Endothelial cell (in vitro differentiated cells): ENCODE measurements around the gene CCDC88B. TPM values are rescaled to one million over a fixed set of nuclear protein-coding genes. Genes with fewer than 3 reads are reported as not detected.

Experiments
- DNase-seq: peaks from one replicate; pipeline ENCODE4 v3.0.0; 2021; ENCODE audit warnings: low spot score
- H3K27ac Mint-ChIP-seq: one replicate; pipeline ENCODE4 v1.8.0; 2021; ENCODE audit warnings: mixed read lengths, inconsistent platforms; ENCODE audit not compliant: unreplicated experiment
- H3K27me3 Mint-ChIP-seq: one replicate; pipeline ENCODE4 v1.8.0; 2021; ENCODE audit warnings: mild to moderate bottlenecking, moderate library complexity, mixed read lengths, inconsistent platforms; ENCODE audit not compliant: unreplicated experiment
- H3K36me3 Mint-ChIP-seq: one replicate; pipeline ENCODE4 v1.8.0; 2021; ENCODE audit warnings: mild to moderate bottlenecking, low read depth, mixed read lengths, inconsistent platforms; ENCODE audit not compliant: unreplicated experiment
- H3K4me1 Mint-ChIP-seq: one replicate; pipeline ENCODE4 v1.8.0; 2021; ENCODE audit warnings: mild to moderate bottlenecking, mixed read lengths, inconsistent platforms; ENCODE audit not compliant: unreplicated experiment
- H3K4me3 Mint-ChIP-seq: one replicate; pipeline ENCODE4 v1.8.0; 2021; ENCODE audit warnings: mild to moderate bottlenecking, mixed read lengths, inconsistent platforms; ENCODE audit not compliant: unreplicated experiment
- H3K9me3 Mint-ChIP-seq: one replicate; pipeline ENCODE4 v1.8.0; 2021; ENCODE audit warnings: mixed read lengths, inconsistent platforms; ENCODE audit not compliant: unreplicated experiment
- total RNA-seq: library from RNA; stranded (reverse); fragmentation: NEBNext Ultra II Directional; extraction: Animal tissue kit (Norgen Biotek cat#: 25700); gene quantifications from one replicate; pipeline ENCODE4 v1.2.1, GENCODE V29; 2021; ENCODE audit not compliant: unreplicated experiment
- TF ChIP-seq, protein P1 (sequence below): fragments of 200-600 bp; sonication (generic); IDR thresholded peaks from one replicate; pipeline ENCODE4 v1.5.0; 2021; ENCODE audit warnings: antibody characterized with exemption; ENCODE audit not compliant: unreplicated experiment

Gene CCDC88B
- total RNA-seq, 1 donor from 2014 or later = 8.3 TPM

DNA sequence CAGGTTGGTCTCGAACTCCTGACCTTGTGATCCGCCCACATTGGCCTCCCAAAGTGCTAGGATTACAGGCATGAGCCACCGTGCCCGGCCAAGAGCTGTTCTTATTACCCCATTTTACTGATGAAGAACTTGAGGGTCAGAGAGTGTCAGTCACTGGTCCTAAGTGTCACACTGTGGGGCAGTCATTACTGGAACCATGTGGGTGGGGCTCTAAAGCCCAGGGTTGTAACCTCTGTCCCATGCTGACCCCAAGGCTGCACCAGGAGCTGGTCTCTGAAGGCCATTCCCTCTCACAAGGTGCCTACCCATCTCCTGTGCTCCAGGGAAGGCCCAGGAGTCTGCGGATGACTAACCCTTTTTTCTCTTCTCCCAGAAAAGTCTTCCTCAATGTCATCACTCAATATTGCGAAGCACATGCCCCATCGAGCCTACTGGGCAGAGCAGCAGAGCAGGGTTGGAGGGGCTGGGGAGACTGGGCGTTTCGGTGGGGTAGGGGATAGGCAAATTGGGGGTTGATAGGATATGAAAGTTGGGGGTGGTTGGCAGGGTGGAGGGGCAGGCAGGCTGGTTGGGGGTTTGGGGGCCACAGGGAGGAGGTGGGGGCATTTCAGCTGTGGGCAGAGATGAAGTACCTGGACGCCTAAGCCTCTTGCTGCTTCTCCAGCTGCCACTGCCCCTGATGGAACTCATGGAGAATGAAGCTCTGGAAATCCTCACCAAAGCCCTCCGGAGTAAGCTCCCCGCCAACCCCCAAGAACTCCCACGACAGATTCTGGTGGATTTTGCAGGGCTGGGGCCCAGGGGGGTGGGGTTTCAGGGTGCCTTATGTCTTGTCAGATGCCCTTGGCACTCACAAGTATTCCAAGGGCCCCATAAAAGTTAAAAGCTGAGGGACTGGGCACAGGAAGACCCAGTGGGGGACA lies 36.6 kb upstream of the CCDC88B start:
- no peak for DNase-seq
- no peak overlapping the region for H3K27ac Mint-ChIP-seq
- peaks cover 8% of the 10 kb centered on the region for H3K36me3 Mint-ChIP-seq
- H3K27me3 Mint-ChIP-seq = peaks cover 12% of the 10 kb centered on the region
- no peak overlapping the region for H3K4me3 Mint-ChIP-seq
- TF ChIP-seq, protein P1, sequence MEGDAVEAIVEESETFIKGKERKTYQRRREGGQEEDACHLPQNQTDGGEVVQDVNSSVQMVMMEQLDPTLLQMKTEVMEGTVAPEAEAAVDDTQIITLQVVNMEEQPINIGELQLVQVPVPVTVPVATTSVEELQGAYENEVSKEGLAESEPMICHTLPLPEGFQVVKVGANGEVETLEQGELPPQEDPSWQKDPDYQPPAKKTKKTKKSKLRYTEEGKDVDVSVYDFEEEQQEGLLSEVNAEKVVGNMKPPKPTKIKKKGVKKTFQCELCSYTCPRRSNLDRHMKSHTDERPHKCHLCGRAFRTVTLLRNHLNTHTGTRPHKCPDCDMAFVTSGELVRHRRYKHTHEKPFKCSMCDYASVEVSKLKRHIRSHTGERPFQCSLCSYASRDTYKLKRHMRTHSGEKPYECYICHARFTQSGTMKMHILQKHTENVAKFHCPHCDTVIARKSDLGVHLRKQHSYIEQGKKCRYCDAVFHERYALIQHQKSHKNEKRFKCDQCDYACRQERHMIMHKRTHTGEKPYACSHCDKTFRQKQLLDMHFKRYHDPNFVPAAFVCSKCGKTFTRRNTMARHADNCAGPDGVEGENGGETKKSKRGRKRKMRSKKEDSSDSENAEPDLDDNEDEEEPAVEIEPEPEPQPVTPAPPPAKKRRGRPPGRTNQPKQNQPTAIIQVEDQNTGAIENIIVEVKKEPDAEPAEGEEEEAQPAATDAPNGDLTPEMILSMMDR = no peak
- H3K4me1 Mint-ChIP-seq = peaks cover 10% of the 10 kb centered on the region
- no peaks in the 10 kb centered on the region for H3K9me3 Mint-ChIP-seq

DNA sequence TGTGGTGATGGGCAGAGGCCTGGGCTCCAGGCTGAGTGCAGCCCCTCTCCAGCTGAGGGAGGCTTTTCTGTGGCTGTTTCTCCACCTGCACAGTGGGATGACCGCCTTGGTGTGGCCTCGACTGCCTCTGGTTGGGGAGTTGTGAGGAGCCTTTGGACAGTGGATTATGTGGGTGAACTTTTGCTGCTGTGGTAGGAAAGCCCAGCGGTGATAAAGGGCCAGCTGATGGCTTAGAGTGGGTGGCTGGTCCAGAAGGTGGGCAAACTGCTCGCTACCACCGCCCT lies 36.0 kb upstream of the CCDC88B start:
- H3K36me3 Mint-ChIP-seq = peaks cover 8% of the 10 kb centered on the region
- no peaks in the 10 kb centered on the region for H3K9me3 Mint-ChIP-seq
- H3K27me3 Mint-ChIP-seq = peaks cover 7% of the 10 kb centered on the region
- no peak for DNase-seq
- H3K4me3 Mint-ChIP-seq = peak overlapping the region; percentile 89
- peaks cover 10% of the 10 kb centered on the region for H3K4me1 Mint-ChIP-seq
- TF ChIP-seq, protein P1 = no peak
- H3K27ac Mint-ChIP-seq = no peak overlapping the region

DNA sequence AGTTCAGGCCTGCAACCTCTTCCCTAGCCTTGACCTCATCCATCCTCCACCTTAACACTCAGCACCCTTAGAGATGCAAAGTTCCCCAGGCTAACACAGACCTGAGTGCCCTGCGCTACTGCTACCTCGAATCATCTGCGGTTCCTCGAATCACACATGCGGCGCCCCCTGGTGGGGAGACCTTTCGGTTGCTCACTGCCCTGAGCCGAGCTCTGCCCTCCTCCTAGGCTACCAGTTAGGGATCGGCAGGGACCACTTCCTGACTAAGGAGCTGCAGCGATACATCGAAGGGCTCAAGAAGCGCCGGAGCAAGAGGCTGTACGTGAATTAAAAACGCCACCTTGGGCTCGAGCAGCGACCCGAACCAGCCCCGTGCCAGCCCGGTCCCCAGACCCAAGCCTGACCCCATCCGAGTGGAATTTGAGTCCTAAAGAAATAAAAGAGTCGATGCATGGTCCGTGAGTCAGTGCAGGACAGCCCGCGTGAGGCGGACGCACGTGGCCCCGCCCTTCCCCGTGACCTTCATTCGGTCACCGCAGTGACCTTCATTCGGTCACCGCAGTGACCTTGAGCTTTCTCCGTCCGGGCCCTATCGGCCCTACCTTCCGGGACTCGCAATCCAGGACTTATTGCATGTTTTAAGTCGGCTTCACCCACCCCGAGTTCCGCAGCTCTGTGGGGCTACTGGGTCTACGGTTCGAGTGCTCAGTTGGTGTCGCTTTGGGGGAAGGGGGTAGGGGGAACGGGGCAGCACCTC lies 35.5 kb upstream of the CCDC88B start:
- Mint-ChIP-seq H3K9me3 (no peaks in the 10 kb centered on the region), H3K4me1 (peaks cover 10% of the 10 kb centered on the region), H3K27ac (no peak overlapping the region), H3K4me3 (peak overlapping the region; percentile 89), H3K36me3 (peaks cover 8% of the 10 kb centered on the region), H3K27me3 (peaks cover 6% of the 10 kb centered on the region)
- DNase-seq = peak; percentile 96
- TF ChIP-seq, protein P1 = peak; percentile 86

DNA sequence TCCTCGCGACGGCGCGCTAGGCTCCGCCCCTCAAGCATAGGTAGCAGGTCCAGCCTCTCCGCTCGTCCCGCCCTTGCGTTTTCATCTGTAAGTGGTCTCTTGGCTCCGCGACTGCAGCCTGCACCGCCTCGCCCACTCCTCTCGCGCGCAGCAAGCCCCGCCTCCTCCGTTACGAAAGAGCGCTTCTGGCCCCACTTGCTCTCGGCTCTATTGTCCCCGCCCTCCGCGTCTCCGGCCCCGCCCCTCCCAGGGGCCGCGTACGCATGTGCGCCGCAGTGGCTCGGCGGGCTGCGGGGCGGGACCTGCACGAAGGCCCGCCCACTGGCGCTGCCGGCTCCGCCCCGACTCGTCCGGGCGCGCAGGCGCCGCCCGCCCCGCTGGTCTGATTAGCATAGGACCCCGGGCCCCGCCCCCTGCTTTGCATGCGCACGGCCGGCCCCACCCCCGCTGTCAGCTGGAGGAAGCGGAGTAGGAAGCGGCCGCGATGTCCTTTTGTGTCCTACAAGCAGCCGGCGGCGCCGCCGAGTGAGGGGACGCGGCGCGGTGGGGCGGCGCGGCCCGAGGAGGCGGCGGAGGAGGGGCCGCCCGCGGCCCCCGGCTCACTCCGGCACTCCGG lies 34.8 kb upstream of the CCDC88B start, which contains the start of gene ESRRA:
Gene ESRRA, plus strand, starts transcription at position 450 of the 616 bp plus-strand sequence. CDS start 1,656 bp downstream, outside the sequence.
- no peaks in the 10 kb centered on the region for H3K9me3 Mint-ChIP-seq
- peak within 1 kb of the TSS; percentile 97 for H3K4me3 Mint-ChIP-seq
- TF ChIP-seq, protein P1 = no peak
- peaks cover 10% of the 10 kb centered on the region for H3K4me1 Mint-ChIP-seq
- peak within 1 kb of the TSS; percentile 67 for H3K27ac Mint-ChIP-seq
- peaks cover 6% of the 10 kb centered on the region for H3K27me3 Mint-ChIP-seq
- peak; percentile 100 for DNase-seq
- H3K36me3 Mint-ChIP-seq = peaks cover 8% of the 10 kb centered on the region
